Right lobe of liver (tissue), 4 donors: Measurements from ENCODE around the gene FADD.

ENCODE experiments used
- POLR2A ChIP-seq: fragments of 450-650 bp; IDR thresholded peaks from one replicate; pipeline ENCODE4 v1.6.1; 2017; ENCODE audit warnings: antibody characterized with exemption, mild to moderate bottlenecking
- TF ChIP-seq, protein P1 (sequence below), 4 donors: fragments of 200-600 bp in 3 of 4; fragments of 450-650 bp in 1 of 4; IDR thresholded peaks; one replicate each; pipeline versions ENCODE4 v1.5.1 to v1.8.0; 2016 to 2022; ENCODE audit warnings: antibody characterized with exemption in 4 of 4, mild to moderate bottlenecking in 2 of 4
- donor health status: DM: no; HTN: no; CAD: no.
- donor health status: DM: no; HTN: no; CAD: no.
- donor health status: DM: no; HTN: yes; CAD: no.

DNA sequence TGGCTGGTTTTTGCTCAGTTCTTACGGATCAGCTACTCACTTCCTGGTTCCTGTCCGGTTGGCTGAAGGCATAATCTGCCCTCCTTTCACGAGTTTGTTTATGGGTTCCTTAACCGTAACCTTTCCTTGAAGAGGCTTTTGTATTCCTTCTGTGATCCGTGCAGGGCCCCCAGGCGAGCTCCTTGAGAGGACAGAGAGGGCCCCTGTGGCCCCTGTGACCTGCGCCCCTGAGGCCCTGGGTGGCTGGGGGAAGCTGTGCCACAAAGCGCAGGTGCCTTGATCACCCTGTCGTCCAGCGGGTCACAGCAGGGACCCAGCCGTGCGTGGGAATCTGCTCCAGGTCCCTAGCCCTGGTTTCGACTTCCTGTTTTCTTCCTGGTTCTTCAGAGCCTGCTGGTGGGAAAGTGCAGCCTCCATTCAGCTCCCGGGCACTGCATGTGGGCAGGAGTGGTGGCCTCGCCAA lies 27.8 kb upstream of the FADD start:
- TF ChIP-seq, protein P1, sequence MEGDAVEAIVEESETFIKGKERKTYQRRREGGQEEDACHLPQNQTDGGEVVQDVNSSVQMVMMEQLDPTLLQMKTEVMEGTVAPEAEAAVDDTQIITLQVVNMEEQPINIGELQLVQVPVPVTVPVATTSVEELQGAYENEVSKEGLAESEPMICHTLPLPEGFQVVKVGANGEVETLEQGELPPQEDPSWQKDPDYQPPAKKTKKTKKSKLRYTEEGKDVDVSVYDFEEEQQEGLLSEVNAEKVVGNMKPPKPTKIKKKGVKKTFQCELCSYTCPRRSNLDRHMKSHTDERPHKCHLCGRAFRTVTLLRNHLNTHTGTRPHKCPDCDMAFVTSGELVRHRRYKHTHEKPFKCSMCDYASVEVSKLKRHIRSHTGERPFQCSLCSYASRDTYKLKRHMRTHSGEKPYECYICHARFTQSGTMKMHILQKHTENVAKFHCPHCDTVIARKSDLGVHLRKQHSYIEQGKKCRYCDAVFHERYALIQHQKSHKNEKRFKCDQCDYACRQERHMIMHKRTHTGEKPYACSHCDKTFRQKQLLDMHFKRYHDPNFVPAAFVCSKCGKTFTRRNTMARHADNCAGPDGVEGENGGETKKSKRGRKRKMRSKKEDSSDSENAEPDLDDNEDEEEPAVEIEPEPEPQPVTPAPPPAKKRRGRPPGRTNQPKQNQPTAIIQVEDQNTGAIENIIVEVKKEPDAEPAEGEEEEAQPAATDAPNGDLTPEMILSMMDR (IDR thresholded peaks at IDR 0.05): no peak
- no peak for TF ChIP-seq POLR2A
